GM12878 (cell line): ENCODE measurements around the gene YDJC. TPM values are rescaled to one million over a fixed set of nuclear protein-coding genes. Genes with fewer than 3 reads are reported as not detected.

Source experiments
- ATAC-seq: fragments of 200-7000 bp; cut with Tn5 transposase; 3 replicates; pipeline ENCODE4 v1.9.1; 2020; ENCODE audit warnings: mild to moderate bottlenecking, moderate library complexity
- BruUV-seq: library from RNA; stranded (reverse); fragments of 400-500 nt; replicated peaks from 2 replicates; lab custom pipeline; 2021; lab: Mats Ljungman, UMichigan
- CTCF ChIA-PET: fragments of 300-600 bp; sonication (Branson Sonifier 250); formaldehyde crosslinking; extraction: SDS; loops from one replicate; lab custom pipeline; 2021; ENCODE audit warnings: inconsistent platforms; lab: Yijun Ruan, JAX
- POLR2A ChIA-PET: fragments of 350-600 bp; formaldehyde crosslinking; extraction: SDS; loops from one replicate; lab custom pipeline; 2021; ENCODE audit warnings: inconsistent platforms; lab: Charles Lee
- RAD21 ChIA-PET: fragments of 300-600 bp; sonication (Branson Sonifier 250); formaldehyde crosslinking; loops from one replicate; lab custom pipeline; 2023; ENCODE audit warnings: antibody characterized with exemption; ENCODE audit not compliant: unreplicated experiment; lab: Charles Lee
- SMC1A ChIA-PET: fragments of 300-600 bp; sonication (Branson Sonifier 250); formaldehyde crosslinking; loops from one replicate; lab custom pipeline; 2023; ENCODE audit not compliant: unreplicated experiment, uncharacterized antibody; lab: Charles Lee
- DNase-seq: peaks from one replicate; pipeline ENCODE4 v3.0.0-alpha.2; 2011; ENCODE audit warnings: low read depth, low spot score
- FAIRE-seq: peaks from 3 replicates; lab custom pipeline; 2011; peaks lifted over from hg19 to GRCh38; lab: Jason Lieb, UNC
- H2AFZ ChIP-seq: 2 replicates; pipeline ENCODE4 v1.6.0; 2011; ENCODE audit warnings: low read depth, low read length, control low read depth; ENCODE audit not compliant: control insufficient read depth
- H3K27ac ChIP-seq: 2 replicates; pipeline ENCODE4 v1.5.1; 2011; ENCODE audit warnings: control low read depth; ENCODE audit not compliant: control insufficient read depth, insufficient read depth
- H3K27me3 ChIP-seq, 2 experiments: replicated peaks in 1 of 2; 2 replicates each; pipeline versions ENCODE4 v1.6.0 to v1.6.1; 2011; ENCODE audit warnings: low read length in 1 of 2; ENCODE audit not compliant: control insufficient read depth in 2 of 2, insufficient read depth in 2 of 2
- H3K36me3 ChIP-seq, 2 experiments: 2 replicates each; pipeline ENCODE4 v1.5.1; 2011; ENCODE audit warnings: low read length in 1 of 2; ENCODE audit not compliant: control insufficient read depth in 2 of 2, insufficient read depth in 2 of 2
- H3K4me1 ChIP-seq: 2 replicates; pipeline ENCODE4 v1.6.1; 2011; ENCODE audit warnings: mild to moderate bottlenecking, low read length, moderate library complexity, mixed read lengths; ENCODE audit not compliant: control insufficient read depth, insufficient read depth
- H3K4me2 ChIP-seq: 2 replicates; pipeline ENCODE4 v1.6.0; 2011; ENCODE audit warnings: control low read depth; ENCODE audit not compliant: control insufficient read depth, insufficient read depth
- H3K4me3 ChIP-seq: fragments of 200-600 bp; sonication (generic); 2 replicates; pipeline ENCODE4 v1.5.1; 2016
- H3K79me2 ChIP-seq: 2 replicates; pipeline ENCODE4 v1.6.0; 2011; ENCODE audit warnings: low read length; ENCODE audit not compliant: control insufficient read depth, insufficient read depth
- H3K9ac ChIP-seq: 2 replicates; pipeline ENCODE4 v1.8.0; 2011; ENCODE audit warnings: low read length, control low read depth, mixed read lengths; ENCODE audit not compliant: control insufficient read depth, insufficient read depth
- H3K9me3 ChIP-seq: replicated peaks from 3 replicates; pipeline ENCODE4 v1.5.1; 2011; ENCODE audit warnings: mild to moderate bottlenecking, low read length; ENCODE audit not compliant: control insufficient read depth, insufficient read depth
- H4K20me1 ChIP-seq: 2 replicates; pipeline ENCODE4 v1.6.0; 2011; ENCODE audit not compliant: control insufficient read depth, insufficient read depth
- POLR2A ChIP-seq: IDR thresholded peaks from 2 replicates; pipeline ENCODE4 v1.6.1; 2011; ENCODE audit warnings: low read depth, mild to moderate bottlenecking, low read length
- ZNF207 ChIP-seq: fragments of 450-650 bp; IDR thresholded peaks from 2 replicates; pipeline ENCODE4 v1.6.1; 2014; ENCODE audit warnings: antibody characterized with exemption, mild to moderate bottlenecking, borderline replicate concordance
- WGBS: methylation state at CpG from one replicate; pipeline ENCODE4 v1.1.6; 2016; ENCODE audit warnings: low lambda C conversion rate; ENCODE audit not compliant: insufficient replicate concordance, insufficient coverage; ENCODE audit errors: missing lambda C conversion rate; 5-methylcytosine and 5-hydroxymethylcytosine counted together
- in situ Hi-C: fragments of 300-500 bp; cut with MboI; formaldehyde crosslinking; loops from 9 replicates; pipeline ENCODE4 v1.14.3; 2018; ENCODE audit warnings: mixed read lengths
- intact Hi-C: fragments of 100-400 bp; cut with micrococcal nuclease; formaldehyde crosslinking; loops from one replicate; pipeline ENCODE4 v1.14.2; 2022; ENCODE audit not compliant: unreplicated experiment
- polyA plus RNA-seq, 11 experiments: library from polyadenylated mRNA; depleted of rRNA in 4 of 11; unstranded in 6 of 11; stranded (reverse) in 5 of 11; fragments of >200 nt; fragmentation: Nextera tagmentation in 4 of 11; fragmentation: Illumina TruSeq in 1 of 11; extraction: Ambion mirVana in 4 of 11; extraction: Trizol in 1 of 11; gene quantifications; 1 replicate in 1 of 11; 2 replicates in 10 of 11; pipeline versions ENCODE4 v1.2.1 to v1.2.3, GENCODE V29; 2011 to 2016; ENCODE audit warnings: inconsistent platforms in 2 of 11, missing spikeins in 2 of 11, low read depth in 1 of 11
- total RNA-seq, 4 experiments: library from RNA; depleted of rRNA in 3 of 4; stranded (reverse); fragments of >200 nt in 3 of 4; fragmentation: Illumina TruSeq in 1 of 4; extraction: Trizol in 1 of 4; gene quantifications; 2 replicates each; pipeline versions ENCODE4 v1.2.1 to v1.2.3, GENCODE V29; 2013 to 2021
- TF ChIP-seq, protein P1 (sequence below): fragments of 450-650 bp; conservative IDR thresholded peaks from 2 replicates; pipeline ENCODE4 v1.6.1; 2017; ENCODE audit warnings: mild to moderate bottlenecking, moderate library complexity
- TF ChIP-seq, protein P2 (sequence below): IDR thresholded peaks from 2 replicates; pipeline ENCODE4 v1.6.1; 2012; ENCODE audit warnings: improper control_type of control experiment, low read depth, low read length; ENCODE audit not compliant: insufficient replicate concordance

The YDJC gene
- total and polyA plus RNA-seq, 10 of the 15 experiments (the other 5 are each of a cell fraction or from before 2014, with no cell fraction given): 1.00 to 77.6 (median 38.4) TPM

DNA sequence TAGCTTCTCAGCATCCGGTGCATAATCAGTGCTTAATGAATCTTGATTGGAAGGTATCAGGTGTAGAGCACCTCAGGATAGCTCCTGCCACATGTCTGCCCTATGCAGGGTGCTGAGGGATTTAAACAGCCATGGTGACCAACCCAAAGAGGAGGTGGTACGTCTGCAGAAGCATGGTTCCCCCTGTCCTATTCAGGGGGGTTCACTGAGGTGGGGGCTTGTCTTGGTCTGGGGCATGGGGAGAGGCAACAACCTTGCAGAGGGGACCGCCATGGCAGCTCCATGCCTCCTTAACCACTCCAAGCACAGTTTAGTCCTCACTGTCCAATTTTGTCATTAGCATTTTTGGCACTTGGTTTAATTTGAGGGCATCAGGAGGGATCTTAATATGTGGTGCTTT is 37.4 kb downstream of the YDJC start (continued):
- no peak for TF ChIP-seq ZNF207
- TF ChIP-seq, protein P1, sequence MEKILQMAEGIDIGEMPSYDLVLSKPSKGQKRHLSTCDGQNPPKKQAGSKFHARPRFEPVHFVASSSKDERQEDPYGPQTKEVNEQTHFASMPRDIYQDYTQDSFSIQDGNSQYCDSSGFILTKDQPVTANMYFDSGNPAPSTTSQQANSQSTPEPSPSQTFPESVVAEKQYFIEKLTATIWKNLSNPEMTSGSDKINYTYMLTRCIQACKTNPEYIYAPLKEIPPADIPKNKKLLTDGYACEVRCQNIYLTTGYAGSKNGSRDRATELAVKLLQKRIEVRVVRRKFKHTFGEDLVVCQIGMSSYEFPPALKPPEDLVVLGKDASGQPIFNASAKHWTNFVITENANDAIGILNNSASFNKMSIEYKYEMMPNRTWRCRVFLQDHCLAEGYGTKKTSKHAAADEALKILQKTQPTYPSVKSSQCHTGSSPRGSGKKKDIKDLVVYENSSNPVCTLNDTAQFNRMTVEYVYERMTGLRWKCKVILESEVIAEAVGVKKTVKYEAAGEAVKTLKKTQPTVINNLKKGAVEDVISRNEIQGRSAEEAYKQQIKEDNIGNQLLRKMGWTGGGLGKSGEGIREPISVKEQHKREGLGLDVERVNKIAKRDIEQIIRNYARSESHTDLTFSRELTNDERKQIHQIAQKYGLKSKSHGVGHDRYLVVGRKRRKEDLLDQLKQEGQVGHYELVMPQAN: no peak

DNA sequence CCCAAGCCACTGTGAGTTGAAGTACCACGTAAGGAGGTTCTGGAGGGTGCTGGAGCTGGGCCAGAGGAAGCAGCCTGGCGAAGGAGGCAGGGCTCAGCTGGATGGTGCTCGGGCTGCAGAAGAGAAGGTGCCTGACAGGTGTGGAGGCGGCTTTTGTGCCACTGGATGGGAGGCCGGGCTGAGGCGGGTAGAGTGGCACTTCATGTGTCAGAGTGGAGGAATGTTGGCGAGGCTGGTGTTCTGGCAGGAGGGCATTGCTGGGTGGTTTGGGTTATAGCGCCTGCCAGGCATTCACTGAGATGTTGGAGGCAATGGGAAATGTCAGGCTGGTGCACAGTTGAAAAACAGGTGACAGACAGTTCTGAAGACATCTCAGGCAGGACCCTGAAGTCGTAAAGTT is 38.1 kb downstream of the YDJC start:
- TF ChIP-seq, protein P2, sequence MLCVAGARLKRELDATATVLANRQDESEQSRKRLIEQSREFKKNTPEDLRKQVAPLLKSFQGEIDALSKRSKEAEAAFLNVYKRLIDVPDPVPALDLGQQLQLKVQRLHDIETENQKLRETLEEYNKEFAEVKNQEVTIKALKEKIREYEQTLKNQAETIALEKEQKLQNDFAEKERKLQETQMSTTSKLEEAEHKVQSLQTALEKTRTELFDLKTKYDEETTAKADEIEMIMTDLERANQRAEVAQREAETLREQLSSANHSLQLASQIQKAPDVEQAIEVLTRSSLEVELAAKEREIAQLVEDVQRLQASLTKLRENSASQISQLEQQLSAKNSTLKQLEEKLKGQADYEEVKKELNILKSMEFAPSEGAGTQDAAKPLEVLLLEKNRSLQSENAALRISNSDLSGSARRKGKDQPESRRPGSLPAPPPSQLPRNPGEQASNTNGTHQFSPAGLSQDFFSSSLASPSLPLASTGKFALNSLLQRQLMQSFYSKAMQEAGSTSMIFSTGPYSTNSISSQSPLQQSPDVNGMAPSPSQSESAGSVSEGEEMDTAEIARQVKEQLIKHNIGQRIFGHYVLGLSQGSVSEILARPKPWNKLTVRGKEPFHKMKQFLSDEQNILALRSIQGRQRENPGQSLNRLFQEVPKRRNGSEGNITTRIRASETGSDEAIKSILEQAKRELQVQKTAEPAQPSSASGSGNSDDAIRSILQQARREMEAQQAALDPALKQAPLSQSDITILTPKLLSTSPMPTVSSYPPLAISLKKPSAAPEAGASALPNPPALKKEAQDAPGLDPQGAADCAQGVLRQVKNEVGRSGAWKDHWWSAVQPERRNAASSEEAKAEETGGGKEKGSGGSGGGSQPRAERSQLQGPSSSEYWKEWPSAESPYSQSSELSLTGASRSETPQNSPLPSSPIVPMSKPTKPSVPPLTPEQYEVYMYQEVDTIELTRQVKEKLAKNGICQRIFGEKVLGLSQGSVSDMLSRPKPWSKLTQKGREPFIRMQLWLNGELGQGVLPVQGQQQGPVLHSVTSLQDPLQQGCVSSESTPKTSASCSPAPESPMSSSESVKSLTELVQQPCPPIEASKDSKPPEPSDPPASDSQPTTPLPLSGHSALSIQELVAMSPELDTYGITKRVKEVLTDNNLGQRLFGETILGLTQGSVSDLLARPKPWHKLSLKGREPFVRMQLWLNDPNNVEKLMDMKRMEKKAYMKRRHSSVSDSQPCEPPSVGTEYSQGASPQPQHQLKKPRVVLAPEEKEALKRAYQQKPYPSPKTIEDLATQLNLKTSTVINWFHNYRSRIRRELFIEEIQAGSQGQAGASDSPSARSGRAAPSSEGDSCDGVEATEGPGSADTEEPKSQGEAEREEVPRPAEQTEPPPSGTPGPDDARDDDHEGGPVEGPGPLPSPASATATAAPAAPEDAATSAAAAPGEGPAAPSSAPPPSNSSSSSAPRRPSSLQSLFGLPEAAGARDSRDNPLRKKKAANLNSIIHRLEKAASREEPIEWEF: no peak
- TF ChIP-seq POLR2A: 0 out of 2 replicates have a peak, but pooled peaks have one; percentile 23
- TF ChIP-seq, all 136 proteins: peak for 1
- POLR2A ChIA-PET: no interaction called here
- peaks cover 21% of the 10 kb centered on the region for H3K4me1 ChIP-seq
- peaks cover 15% of the 10 kb centered on the region for H4K20me1 ChIP-seq
- H3K27me3 ChIP-seq: no peaks in the 10 kb centered on the region
- CTCF ChIA-PET: no interaction called here
- DNase-seq (no peak), FAIRE-seq (no peak), ATAC-seq (no peak)
- RAD21 ChIA-PET: interaction anchor here (1.8 kb wide), 1 partner anchor 12 kb away, joined by 4 read pairs; no protein-coding TSS in a partner anchor
- SMC1A ChIA-PET: interaction anchor here (1.0 kb wide), 1 partner anchor 23 kb away, joined by 3 read pairs; no protein-coding TSS in a partner anchor
- H3K4me3 ChIP-seq: no peak overlapping the region
- no peak overlapping the region for H3K9ac ChIP-seq
- in situ Hi-C loops (no loop called here), intact Hi-C loops (no loop called here)
- peaks cover 62% of the 10 kb centered on the region for H3K79me2 ChIP-seq
- H3K36me3 ChIP-seq: peaks cover 31 to 33% of the 10 kb centered on the region in 2 experiments
- no TSS peak for BruUV-seq
- H2AFZ ChIP-seq: no peak overlapping the region
- H3K27ac ChIP-seq: no peak overlapping the region
- WGBS: 89% methylated on average over 9 of the region's 9 CpGs
- no peaks in the 10 kb centered on the region for H3K9me3 ChIP-seq
- no peak overlapping the region for H3K4me2 ChIP-seq
